Measurements from ENCODE around the gene SRRT.
"Not testable (repeated sequence)": the region's sequence is repeated elsewhere in the genome, so short reads cannot be mapped to it uniquely, and the experiment has no call there.

GRCh38 chr7:100919779-100920437 lies 45.0 kb downstream of the SRRT start:
- not testable (repeated sequence) for TF ChIP-seq EP300, CTCF (IDR thresholded peaks at IDR 0.05)

Data from tibial nerve (tissue), 4 donors.